WTC11 (cell line): ENCODE measurements around the gene HNRNPR. TPM values are rescaled to one million over a fixed set of nuclear protein-coding genes. Genes with fewer than 3 reads are reported as not detected.

Source experiments
- ATAC-seq: fragments of 200-7000 bp; cut with Tn5 transposase; 2 replicates; pipeline ENCODE4 v1.10.0; 2021; ENCODE audit warnings: mild to moderate bottlenecking, moderate library complexity
- CTCF ChIA-PET: fragments of 300-600 bp; sonication (Branson Sonifier 250); formaldehyde crosslinking; loops from one replicate; lab custom pipeline; 2021; ENCODE audit warnings: antibody characterized with exemption; lab: Charles Lee
- POLR2A ChIA-PET: fragments of 350-600 bp; sonication (Branson Sonifier 250); formaldehyde crosslinking; loops from one replicate; lab custom pipeline; 2021; ENCODE audit warnings: antibody characterized with exemption; lab: Charles Lee
- DNase-seq: peaks from one replicate; pipeline ENCODE4 v3.0.0; 2021; ENCODE audit warnings: low spot score
- H3K27ac Mint-ChIP-seq: 2 replicates; pipeline ENCODE4 v1.8.0; 2021; ENCODE audit warnings: mixed read lengths
- H3K27me3 Mint-ChIP-seq: 2 replicates; pipeline ENCODE4 v1.8.0; 2021; ENCODE audit warnings: low read depth, mild to moderate bottlenecking, moderate library complexity, mixed read lengths
- H3K36me3 Mint-ChIP-seq: 2 replicates; pipeline ENCODE4 v1.8.0; 2021; ENCODE audit warnings: mixed read lengths
- H3K4me1 Mint-ChIP-seq: 2 replicates; pipeline ENCODE4 v1.8.0; 2022; ENCODE audit warnings: mixed read lengths
- H3K4me3 Mint-ChIP-seq: 2 replicates; pipeline ENCODE4 v1.8.0; 2021; ENCODE audit warnings: mild to moderate bottlenecking, moderate library complexity, mixed read lengths
- H3K9me3 Mint-ChIP-seq: 2 replicates; pipeline ENCODE4 v1.8.0; 2021; ENCODE audit warnings: mixed read lengths
- ATF1 ChIP-seq: sonication (generic); formaldehyde crosslinking; IDR thresholded peaks from 2 replicates; pipeline ENCODE4 v1.8.1; 2023; ENCODE audit warnings: mild to moderate bottlenecking, moderate library complexity, missing genetic modification reagents
- ATF2 ChIP-seq: sonication (generic); formaldehyde crosslinking; IDR thresholded peaks from 2 replicates; pipeline ENCODE4 v1.8.1; 2022; ENCODE audit warnings: low read depth, missing genetic modification reagents, borderline replicate concordance
- ATF3 ChIP-seq: sonication (generic); formaldehyde crosslinking; conservative IDR thresholded peaks from 2 replicates; pipeline ENCODE4 v1.8.1; 2022; ENCODE audit warnings: mild to moderate bottlenecking, missing genetic modification reagents
- CREM ChIP-seq: sonication (generic); formaldehyde crosslinking; IDR thresholded peaks from 2 replicates; pipeline ENCODE4 v1.8.1; 2022; ENCODE audit warnings: mild to moderate bottlenecking, missing genetic modification reagents, moderate library complexity
- GTF2I ChIP-seq: fragments of 250-450 bp; sonication (Bioruptor Pico); conservative IDR thresholded peaks from 2 replicates; pipeline ENCODE4 v1.4.0; 2021; ENCODE audit warnings: mild to moderate bottlenecking
- NR3C1 ChIP-seq: sonication (generic); formaldehyde crosslinking; conservative IDR thresholded peaks from 2 replicates; pipeline ENCODE4 v1.8.1; 2023; ENCODE audit warnings: low read depth, mild to moderate bottlenecking, missing genetic modification reagents
- STAT6 ChIP-seq: sonication (generic); formaldehyde crosslinking; conservative IDR thresholded peaks from 2 replicates; pipeline ENCODE4 v1.8.1; 2023; ENCODE audit warnings: mild to moderate bottlenecking, low read depth, missing genetic modification reagents, moderate library complexity
- TEAD4 ChIP-seq: sonication (generic); formaldehyde crosslinking; IDR thresholded peaks from 2 replicates; pipeline ENCODE4 v1.8.0; 2022; ENCODE audit warnings: mild to moderate bottlenecking, missing genetic modification reagents
- ZMAT4 ChIP-seq: fragments of 250-450 bp; sonication (Bioruptor Pico); IDR thresholded peaks from 2 replicates; pipeline ENCODE4 v1.9.0; 2021; ENCODE audit warnings: mild to moderate bottlenecking
- ZNF317 ChIP-seq: sonication (generic); formaldehyde crosslinking; IDR thresholded peaks from 2 replicates; pipeline ENCODE4 v1.8.1; 2023; ENCODE audit warnings: low read depth, mild to moderate bottlenecking, moderate library complexity, missing genetic modification reagents, borderline replicate concordance
- total RNA-seq: library from RNA; stranded (reverse); gene quantifications from 3 replicates; pipeline ENCODE4 v1.2.3, GENCODE V29; 2021
- TF ChIP-seq, protein P1 (sequence below): fragments of 250-450 bp; sonication (Bioruptor Pico); IDR thresholded peaks from 2 replicates; pipeline ENCODE4 v2.1.2; 2022; ENCODE audit warnings: mild to moderate bottlenecking, moderate library complexity
- TF ChIP-seq, protein P2 (sequence below): sonication (generic); formaldehyde crosslinking; IDR thresholded peaks from 2 replicates; pipeline ENCODE4 v1.8.1; 2023; ENCODE audit warnings: mild to moderate bottlenecking, missing genetic modification reagents
- TF ChIP-seq, protein P3 (sequence below): sonication (generic); formaldehyde crosslinking; IDR thresholded peaks from 2 replicates; pipeline ENCODE4 v1.8.0; 2022; ENCODE audit warnings: mild to moderate bottlenecking, missing genetic modification reagents
- TF ChIP-seq, protein P4 (sequence below): sonication (generic); formaldehyde crosslinking; IDR thresholded peaks from 2 replicates; pipeline ENCODE4 v1.8.0; 2022; ENCODE audit warnings: missing genetic modification reagents

The HNRNPR gene
- total RNA-seq, 1 experiment from 2014 or later: 178 TPM

DNA sequence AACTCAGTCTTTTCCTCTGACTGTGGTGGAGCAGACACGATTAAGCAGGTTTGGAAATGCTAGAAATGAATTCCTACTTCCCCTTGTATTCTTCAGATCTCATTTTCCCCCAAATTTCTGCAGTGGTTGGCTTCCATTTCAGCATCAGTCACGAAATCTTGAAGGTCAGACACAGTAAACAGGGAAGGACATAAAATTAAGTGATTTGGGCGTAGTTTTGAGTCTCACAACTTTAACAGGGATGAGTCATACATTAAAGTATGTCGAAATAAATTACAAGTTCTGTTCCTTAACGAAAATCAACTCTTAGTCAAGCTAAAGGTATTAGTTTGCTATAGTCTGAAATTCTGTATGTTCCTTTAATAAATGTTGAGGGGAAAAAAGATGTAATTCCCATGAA is 61.1 kb downstream of the HNRNPR start (continued):
- TF ChIP-seq ZNF317 (CRISPR knock-in tag): no peak
- TF ChIP-seq, protein P1, sequence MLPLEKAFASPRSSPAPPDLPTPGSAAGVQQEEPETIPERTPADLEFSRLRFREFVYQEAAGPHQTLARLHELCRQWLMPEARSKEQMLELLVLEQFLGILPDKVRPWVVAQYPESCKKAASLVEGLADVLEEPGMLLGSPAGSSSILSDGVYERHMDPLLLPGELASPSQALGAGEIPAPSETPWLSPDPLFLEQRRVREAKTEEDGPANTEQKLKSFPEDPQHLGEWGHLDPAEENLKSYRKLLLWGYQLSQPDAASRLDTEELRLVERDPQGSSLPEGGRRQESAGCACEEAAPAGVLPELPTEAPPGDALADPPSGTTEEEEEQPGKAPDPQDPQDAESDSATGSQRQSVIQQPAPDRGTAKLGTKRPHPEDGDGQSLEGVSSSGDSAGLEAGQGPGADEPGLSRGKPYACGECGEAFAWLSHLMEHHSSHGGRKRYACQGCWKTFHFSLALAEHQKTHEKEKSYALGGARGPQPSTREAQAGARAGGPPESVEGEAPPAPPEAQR (CRISPR knock-in tag): no peak
- TF ChIP-seq ZMAT4 (CRISPR knock-in tag): no peak
- TF ChIP-seq, protein P2, sequence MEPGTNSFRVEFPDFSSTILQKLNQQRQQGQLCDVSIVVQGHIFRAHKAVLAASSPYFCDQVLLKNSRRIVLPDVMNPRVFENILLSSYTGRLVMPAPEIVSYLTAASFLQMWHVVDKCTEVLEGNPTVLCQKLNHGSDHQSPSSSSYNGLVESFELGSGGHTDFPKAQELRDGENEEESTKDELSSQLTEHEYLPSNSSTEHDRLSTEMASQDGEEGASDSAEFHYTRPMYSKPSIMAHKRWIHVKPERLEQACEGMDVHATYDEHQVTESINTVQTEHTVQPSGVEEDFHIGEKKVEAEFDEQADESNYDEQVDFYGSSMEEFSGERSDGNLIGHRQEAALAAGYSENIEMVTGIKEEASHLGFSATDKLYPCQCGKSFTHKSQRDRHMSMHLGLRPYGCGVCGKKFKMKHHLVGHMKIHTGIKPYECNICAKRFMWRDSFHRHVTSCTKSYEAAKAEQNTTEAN (CRISPR knock-in tag): no peak
- no peak for TF ChIP-seq CREM
- TF ChIP-seq, protein P3, sequence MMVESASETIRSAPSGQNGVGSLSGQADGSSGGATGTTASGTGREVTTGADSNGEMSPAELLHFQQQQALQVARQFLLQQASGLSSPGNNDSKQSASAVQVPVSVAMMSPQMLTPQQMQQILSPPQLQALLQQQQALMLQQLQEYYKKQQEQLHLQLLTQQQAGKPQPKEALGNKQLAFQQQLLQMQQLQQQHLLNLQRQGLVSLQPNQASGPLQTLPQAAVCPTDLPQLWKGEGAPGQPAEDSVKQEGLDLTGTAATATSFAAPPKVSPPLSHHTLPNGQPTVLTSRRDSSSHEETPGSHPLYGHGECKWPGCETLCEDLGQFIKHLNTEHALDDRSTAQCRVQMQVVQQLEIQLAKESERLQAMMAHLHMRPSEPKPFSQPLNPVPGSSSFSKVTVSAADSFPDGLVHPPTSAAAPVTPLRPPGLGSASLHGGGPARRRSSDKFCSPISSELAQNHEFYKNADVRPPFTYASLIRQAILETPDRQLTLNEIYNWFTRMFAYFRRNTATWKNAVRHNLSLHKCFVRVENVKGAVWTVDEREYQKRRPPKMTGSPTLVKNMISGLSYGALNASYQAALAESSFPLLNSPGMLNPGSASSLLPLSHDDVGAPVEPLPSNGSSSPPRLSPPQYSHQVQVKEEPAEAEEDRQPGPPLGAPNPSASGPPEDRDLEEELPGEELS (CRISPR knock-in tag): no peak

GRCh38 chr1:23278717-23279116 is 65.4 kb downstream of the HNRNPR start:
- CTCF ChIA-PET: interaction anchor here (3.8 kb wide), 1 partner anchor 62 kb away, joined by 15 read pairs; the partner anchor contains the start of gene HTR1D
- TF ChIP-seq ZNF317 (CRISPR knock-in tag) (no peak), ATF2 (no peak), NR3C1 (CRISPR knock-in tag) (no peak)
- TF ChIP-seq, protein P4, sequence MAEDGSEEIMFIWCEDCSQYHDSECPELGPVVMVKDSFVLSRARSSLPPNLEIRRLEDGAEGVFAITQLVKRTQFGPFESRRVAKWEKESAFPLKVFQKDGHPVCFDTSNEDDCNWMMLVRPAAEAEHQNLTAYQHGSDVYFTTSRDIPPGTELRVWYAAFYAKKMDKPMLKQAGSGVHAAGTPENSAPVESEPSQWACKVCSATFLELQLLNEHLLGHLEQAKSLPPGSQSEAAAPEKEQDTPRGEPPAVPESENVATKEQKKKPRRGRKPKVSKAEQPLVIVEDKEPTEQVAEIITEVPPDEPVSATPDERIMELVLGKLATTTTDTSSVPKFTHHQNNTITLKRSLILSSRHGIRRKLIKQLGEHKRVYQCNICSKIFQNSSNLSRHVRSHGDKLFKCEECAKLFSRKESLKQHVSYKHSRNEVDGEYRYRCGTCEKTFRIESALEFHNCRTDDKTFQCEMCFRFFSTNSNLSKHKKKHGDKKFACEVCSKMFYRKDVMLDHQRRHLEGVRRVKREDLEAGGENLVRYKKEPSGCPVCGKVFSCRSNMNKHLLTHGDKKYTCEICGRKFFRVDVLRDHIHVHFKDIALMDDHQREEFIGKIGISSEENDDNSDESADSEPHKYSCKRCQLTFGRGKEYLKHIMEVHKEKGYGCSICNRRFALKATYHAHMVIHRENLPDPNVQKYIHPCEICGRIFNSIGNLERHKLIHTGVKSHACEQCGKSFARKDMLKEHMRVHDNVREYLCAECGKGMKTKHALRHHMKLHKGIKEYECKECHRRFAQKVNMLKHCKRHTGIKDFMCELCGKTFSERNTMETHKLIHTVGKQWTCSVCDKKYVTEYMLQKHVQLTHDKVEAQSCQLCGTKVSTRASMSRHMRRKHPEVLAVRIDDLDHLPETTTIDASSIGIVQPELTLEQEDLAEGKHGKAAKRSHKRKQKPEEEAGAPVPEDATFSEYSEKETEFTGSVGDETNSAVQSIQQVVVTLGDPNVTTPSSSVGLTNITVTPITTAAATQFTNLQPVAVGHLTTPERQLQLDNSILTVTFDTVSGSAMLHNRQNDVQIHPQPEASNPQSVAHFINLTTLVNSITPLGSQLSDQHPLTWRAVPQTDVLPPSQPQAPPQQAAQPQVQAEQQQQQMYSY: no peak
- peaks cover 24% of the 10 kb centered on the region for H3K36me3 Mint-ChIP-seq
- DNase-seq (no peak), ATAC-seq (no peak)
- H3K9me3 Mint-ChIP-seq: no peaks in the 10 kb centered on the region
- H3K4me1 Mint-ChIP-seq: no peaks in the 10 kb centered on the region
- no peaks in the 10 kb centered on the region for H3K27me3 Mint-ChIP-seq
- H3K4me3 Mint-ChIP-seq: no peak overlapping the region
- POLR2A ChIA-PET: no interaction called here
- H3K27ac Mint-ChIP-seq: no peak overlapping the region; the same call in 1 of the 2 replicates

- TF ChIP-seq ATF3 (CRISPR knock-in tag): no peak
- TF ChIP-seq ATF1 (CRISPR knock-in tag): no peak
- TF ChIP-seq TEAD4: no peak
- TF ChIP-seq STAT6 (CRISPR knock-in tag): no peak
- no peak for TF ChIP-seq GTF2I (CRISPR knock-in tag)
- H3K27ac Mint-ChIP-seq: no peak overlapping the region
- H3K9me3 Mint-ChIP-seq: no peaks in the 10 kb centered on the region
- H3K27me3 Mint-ChIP-seq: no peaks in the 10 kb centered on the region
- ATAC-seq (no peak), DNase-seq (no peak)
- peaks cover 10% of the 10 kb centered on the region for H3K36me3 Mint-ChIP-seq
- ChIA-PET POLR2A (interaction anchor here (0.7 kb wide), 1 partner anchor 21 kb away, joined by 3 read pairs; no protein-coding TSS in a partner anchor), CTCF (interaction anchor here (0.9 to 3.8 kb wide), 2 partner anchors 60 to 361 kb away, joined by 3 to 15 read pairs; partner anchors contain the start of gene HTR1D)
- H3K4me1 Mint-ChIP-seq: no peaks in the 10 kb centered on the region
- H3K4me3 Mint-ChIP-seq: no peak overlapping the region
Measured at GRCh38 chr1:23276531-23276930, 67.6 kb downstream of the HNRNPR start.
